Effector memory CD8-positive, alpha-beta T cell (primary cell): ENCODE results near the gene LCN10.
"Not testable (repeated sequence)": the region's sequence is repeated elsewhere in the genome, so short reads cannot be mapped to it uniquely, and the experiment has no call there.

Experiments used
- ATAC-seq: fragments of 150-1000 bp; cut with Tn5 transposase; replicated peaks from 2 replicates; pipeline ENCODE4 v1.10.0; 2021; ENCODE audit warnings: mild to moderate bottlenecking, moderate library complexity
- DNase-seq, 3 experiments: peaks; one replicate each; pipeline ENCODE4 v3.0.0; 2021
- H3K27ac Mint-ChIP-seq, 2 donors: one replicate each; pipeline ENCODE4 v1.8.0; 2022; ENCODE audit warnings: mild to moderate bottlenecking in 2 of 2, mixed read lengths in 2 of 2, moderate library complexity in 2 of 2
- H3K27me3 Mint-ChIP-seq, 2 donors: one replicate each; pipeline ENCODE4 v1.8.0; 2022; ENCODE audit warnings: mixed read lengths in 2 of 2
- H3K36me3 Mint-ChIP-seq: one replicate; pipeline ENCODE4 v1.8.0; 2022; ENCODE audit warnings: mild to moderate bottlenecking, moderate library complexity, mixed read lengths; ENCODE audit not compliant: insufficient read depth
- H3K4me1 Mint-ChIP-seq, 2 donors: one replicate each; pipeline ENCODE4 v1.8.0; 2022; ENCODE audit warnings: low read depth in 2 of 2, mixed read lengths in 2 of 2
- H3K4me3 Mint-ChIP-seq, 2 donors: one replicate each; pipeline ENCODE4 v1.8.0; 2022; ENCODE audit warnings: mild to moderate bottlenecking in 2 of 2, mixed read lengths in 2 of 2, moderate library complexity in 2 of 2
- H3K9me3 Mint-ChIP-seq, 2 donors: one replicate each; pipeline ENCODE4 v1.8.0; 2022; ENCODE audit warnings: mixed read lengths in 2 of 2

The LCN10 gene

DNA sequence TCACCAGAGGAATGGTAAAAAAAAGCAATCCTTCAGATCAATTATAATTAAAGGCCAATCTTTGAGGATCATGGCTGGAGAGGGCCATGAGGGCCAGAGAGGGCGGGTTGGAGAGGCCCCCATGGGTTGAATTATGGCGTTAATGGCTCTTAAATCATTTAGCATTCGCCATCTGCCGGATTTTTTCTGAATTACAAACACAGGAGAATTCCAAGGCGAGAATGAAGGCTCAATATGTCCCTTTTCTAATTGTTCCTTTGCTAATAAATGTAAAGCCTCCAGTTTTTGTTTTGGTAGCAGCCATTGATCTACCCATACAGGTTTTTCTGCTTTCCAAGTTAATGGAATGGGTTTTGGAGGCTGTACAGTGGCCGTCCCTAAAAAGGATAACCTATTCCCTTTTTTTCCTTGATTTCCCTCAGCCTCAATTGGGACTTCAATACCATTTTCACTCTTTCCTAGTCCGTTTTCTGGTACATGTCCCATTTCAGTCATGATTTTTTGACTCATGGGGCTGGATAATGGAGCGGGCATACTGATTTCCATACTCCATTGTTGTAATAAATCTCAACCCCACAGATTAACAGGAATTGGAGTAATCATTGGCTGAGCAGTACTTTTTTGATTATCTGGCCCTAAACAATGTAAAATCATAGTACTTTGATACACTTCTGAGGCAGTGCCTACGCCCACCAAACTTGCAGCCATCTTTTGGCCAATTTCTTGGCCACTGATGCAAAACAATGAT, 41.7 kb upstream of the LCN10 start:
- Mint-ChIP-seq H3K4me1 (peaks cover 8 to 11% of the 10 kb centered on the region in 2 donors), H3K4me3 (no peak overlapping the region), H3K36me3 (no peaks in the 10 kb centered on the region), H3K27me3 (peaks cover 1 to 38% of the 10 kb centered on the region in 2 donors), H3K9me3 (no peaks in the 10 kb centered on the region), H3K27ac (no peak overlapping the region)
- DNase-seq (no peak), ATAC-seq (no peak)

DNA sequence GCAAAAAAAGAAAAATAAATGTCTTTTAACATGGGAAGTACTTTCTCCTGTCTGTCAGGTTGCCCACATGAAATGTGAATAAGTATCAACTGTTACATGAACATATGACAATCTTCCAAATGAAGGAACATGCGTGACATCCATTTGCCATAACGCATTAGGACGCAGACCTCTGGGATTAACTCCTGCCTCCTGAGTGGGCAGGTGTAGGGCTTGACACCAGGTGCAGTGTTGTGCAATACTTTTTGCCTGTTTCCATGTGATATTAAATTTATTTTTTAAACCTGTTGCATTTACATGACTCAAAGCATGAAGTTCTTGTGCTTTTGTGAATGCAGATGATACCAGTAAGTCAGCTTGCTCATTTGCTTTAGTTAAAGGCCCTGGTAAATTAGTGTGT, 39.7 kb upstream of the LCN10 start:
- Mint-ChIP-seq H3K27me3 (peaks cover 21 to 58% of the 10 kb centered on the region in 2 donors), H3K27ac (no peak overlapping the region), H3K9me3 (no peaks in the 10 kb centered on the region), H3K36me3 (no peaks in the 10 kb centered on the region), H3K4me1 (peaks cover under 1 to 4% of the 10 kb centered on the region in 2 donors), H3K4me3 (no peak overlapping the region)
- ATAC-seq (no peak), DNase-seq (no peak)

DNA sequence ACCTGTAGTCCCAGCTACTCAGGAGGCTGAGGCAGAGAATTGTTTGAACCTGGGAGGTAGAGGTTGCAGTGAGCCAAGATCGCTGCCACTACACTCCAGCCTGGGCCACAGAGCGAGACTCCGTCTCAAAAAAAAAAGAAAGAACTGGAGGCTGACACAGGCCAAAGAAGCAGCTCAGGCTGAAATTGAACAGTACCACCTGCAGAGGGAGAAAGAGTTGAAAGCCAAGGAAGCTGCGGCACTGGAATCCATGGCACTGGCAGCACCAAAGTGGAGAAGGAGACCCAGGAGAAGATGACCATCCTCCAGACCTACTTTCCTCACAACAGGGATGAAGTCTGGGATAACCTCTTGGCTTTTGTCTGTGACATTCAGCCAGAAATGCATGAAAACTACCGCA, 37.1 kb upstream of the LCN10 start:
- ATAC-seq = no peak
- H3K27ac Mint-ChIP-seq = no peak overlapping the region
- H3K4me3 Mint-ChIP-seq = no peak overlapping the region

DNA sequence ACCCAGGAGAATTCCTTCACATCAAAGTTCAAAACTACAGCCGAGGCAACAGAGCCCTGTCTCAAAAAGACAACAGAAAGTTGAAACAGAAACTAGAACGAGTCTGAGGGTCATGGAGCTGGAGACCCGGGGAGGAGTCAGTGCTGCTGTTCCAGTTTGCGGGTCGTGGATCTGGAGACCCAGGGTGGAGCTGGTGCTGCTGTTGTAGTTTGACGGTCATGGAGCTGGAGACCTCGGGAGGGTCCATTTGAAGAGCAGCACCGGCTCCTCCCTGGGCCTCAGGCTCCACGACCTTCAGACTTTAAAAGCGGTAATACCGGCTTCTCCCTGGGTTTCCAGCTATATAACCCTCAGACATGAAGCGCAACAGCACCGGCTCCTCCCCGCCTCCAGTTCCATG, 34.6 kb upstream of the LCN10 start:
- Mint-ChIP-seq H3K4me1 (peaks cover 0 to 3% of the 10 kb centered on the region in 2 donors), H3K9me3 (peaks cover 0 to 6% of the 10 kb centered on the region in 2 donors), H3K27ac (no peak overlapping the region), H3K4me3 (no peak overlapping the region), H3K27me3 (peaks cover 28 to 57% of the 10 kb centered on the region in 2 donors), H3K36me3 (no peaks in the 10 kb centered on the region)
- no peak for ATAC-seq
- no peak for DNase-seq

More for the DNA sequence above, 37.1 kb upstream of the LCN10 start:
- Mint-ChIP-seq H3K27me3 (peaks cover 28 to 52% of the 10 kb centered on the region in 2 donors), H3K36me3 (no peaks in the 10 kb centered on the region), H3K4me1 (no peaks in the 10 kb centered on the region), H3K9me3 (no peaks in the 10 kb centered on the region)
- DNase-seq = no peak

DNA sequence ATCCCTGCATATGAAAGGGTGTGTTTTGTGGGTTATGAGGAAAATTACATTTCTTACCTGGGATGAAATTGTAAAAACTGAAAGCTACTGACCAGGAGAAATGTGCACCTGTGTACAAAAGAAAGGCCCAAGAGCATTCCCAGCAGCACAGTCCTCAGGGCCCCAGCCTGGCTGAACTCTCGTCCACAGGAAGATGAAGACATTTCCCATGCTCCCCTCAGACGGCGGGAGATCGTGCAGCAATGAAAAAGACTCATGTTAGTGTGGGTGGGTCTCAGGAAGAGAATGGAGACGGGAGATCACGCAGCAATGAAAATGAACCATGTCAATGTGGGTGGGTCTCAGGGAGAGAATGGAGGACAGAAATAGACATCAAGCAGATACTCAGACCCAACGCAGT, 34.2 kb upstream of the LCN10 start:
- peaks cover 0 to 6% of the 10 kb centered on the region in 2 donors for H3K9me3 Mint-ChIP-seq
- no peak overlapping the region for H3K4me3 Mint-ChIP-seq
- DNase-seq (no peak), ATAC-seq (no peak)
- H3K4me1 Mint-ChIP-seq = peaks cover 0 to 3% of the 10 kb centered on the region in 2 donors
- peaks cover 2% of the 10 kb centered on the region for H3K36me3 Mint-ChIP-seq
- H3K27me3 Mint-ChIP-seq = peaks cover 28 to 57% of the 10 kb centered on the region in 2 donors
- H3K27ac Mint-ChIP-seq = peak overlapping the region in 1 of 2 donors; percentile 68

DNA sequence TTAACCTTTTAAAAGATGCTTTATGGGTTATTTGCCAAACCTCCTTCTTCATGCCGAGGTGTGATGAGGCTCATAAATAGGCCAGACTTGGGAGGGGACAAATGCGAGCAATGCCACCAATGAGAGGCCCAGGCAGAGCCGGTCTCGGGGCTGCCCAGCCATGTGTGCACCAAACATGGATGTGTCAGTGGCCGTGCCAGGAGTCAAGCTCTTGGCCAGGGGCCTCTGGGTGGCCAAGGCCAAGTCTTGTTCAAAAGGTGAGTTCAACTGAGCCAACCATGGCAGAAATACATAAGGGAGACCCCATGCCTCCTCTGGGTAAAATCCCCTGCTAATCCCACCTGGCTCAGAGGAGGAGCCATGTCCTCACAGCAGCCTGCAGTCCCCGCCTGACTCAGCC, 32.5 kb upstream of the LCN10 start:
- H3K27ac Mint-ChIP-seq = no peak overlapping the region
- peaks cover 0 to 6% of the 10 kb centered on the region in 2 donors for H3K9me3 Mint-ChIP-seq

DNA sequence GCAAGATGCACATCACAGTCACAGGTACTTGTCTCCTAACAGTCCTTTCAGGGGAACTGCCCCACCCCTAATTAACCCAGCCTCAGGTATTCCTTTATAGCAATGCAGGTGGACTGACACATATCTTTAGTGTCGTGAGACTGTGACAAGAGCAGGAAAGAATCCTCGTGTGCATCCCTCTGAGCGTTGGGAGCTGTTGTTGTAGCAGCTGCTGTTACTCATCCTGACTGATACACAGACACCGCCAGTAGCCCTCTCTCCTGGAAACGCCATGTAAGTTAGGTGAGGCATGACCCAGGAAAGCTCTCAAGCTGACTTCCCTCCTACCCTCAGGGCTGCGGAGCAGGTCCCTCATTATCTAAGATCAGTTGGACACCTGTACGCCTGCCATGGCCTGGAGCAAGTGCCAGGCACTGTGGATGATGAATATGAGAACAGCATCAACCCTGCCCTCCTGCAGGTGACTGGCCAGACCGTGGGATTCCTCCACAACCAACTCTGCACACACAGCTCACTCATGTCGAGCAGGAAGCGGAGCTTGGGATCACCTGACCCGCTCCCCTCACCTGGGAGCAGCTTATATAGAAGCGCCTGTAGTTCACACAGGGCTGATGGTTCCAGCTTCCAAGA, 31.8 kb upstream of the LCN10 start:
- Mint-ChIP-seq H3K9me3 (peaks cover 0 to 6% of the 10 kb centered on the region in 2 donors), H3K27ac (no peak overlapping the region), H3K4me3 (no peak overlapping the region), H3K4me1 (peaks cover 3% of the 10 kb centered on the region in 2 donors), H3K36me3 (peaks cover 7% of the 10 kb centered on the region), H3K27me3 (peaks cover 28 to 60% of the 10 kb centered on the region in 2 donors)
- ATAC-seq (no peak), DNase-seq (no peak)

More for the DNA sequence above, 32.5 kb upstream of the LCN10 start:
- DNase-seq (no peak), ATAC-seq (no peak)
- no peak overlapping the region for H3K4me3 Mint-ChIP-seq
- H3K36me3 Mint-ChIP-seq = peaks cover 3% of the 10 kb centered on the region
- H3K27me3 Mint-ChIP-seq = peaks cover 28 to 60% of the 10 kb centered on the region in 2 donors
- peaks cover 0 to 3% of the 10 kb centered on the region in 2 donors for H3K4me1 Mint-ChIP-seq

DNA sequence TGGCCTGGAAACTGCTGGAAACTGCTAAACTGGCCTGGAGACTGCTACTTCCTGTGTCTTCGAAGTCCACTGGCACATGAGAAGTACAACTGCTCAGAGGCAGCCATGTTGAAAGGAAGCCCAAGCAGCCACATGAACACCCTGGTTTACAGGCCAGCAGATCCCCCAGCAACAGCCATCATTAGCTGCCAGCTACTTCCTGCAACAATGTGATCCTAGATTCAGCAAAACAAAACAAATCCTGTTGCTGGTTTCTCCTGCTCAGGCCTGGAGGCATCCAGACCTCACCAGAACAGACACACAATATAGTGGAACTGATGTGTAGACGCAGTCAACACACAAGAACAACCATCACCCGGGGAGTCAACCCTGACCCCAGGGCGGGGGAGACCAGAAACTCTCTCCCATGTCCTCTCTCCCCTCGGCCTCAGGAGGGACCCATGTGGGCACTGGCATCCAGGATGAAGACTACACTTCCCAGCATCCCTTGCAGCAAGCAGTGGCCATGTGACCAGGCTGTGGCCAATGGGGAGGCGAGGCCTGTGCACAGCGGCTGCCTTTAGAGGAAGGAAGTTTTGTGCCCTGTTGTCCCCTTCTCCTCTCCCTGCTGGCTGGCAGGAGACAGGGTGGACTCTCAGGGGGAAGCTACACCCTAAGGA, 30.8 kb upstream of the LCN10 start:
- Mint-ChIP-seq H3K36me3 (peaks cover 7% of the 10 kb centered on the region), H3K4me1 (peaks cover 3% of the 10 kb centered on the region in 2 donors), H3K27ac (no peak overlapping the region), H3K9me3 (peaks cover 0 to 6% of the 10 kb centered on the region in 2 donors), H3K27me3 (peaks cover 18 to 51% of the 10 kb centered on the region in 2 donors), H3K4me3 (no peak overlapping the region)
- peak; percentile 42 for ATAC-seq
- DNase-seq = no peak

DNA sequence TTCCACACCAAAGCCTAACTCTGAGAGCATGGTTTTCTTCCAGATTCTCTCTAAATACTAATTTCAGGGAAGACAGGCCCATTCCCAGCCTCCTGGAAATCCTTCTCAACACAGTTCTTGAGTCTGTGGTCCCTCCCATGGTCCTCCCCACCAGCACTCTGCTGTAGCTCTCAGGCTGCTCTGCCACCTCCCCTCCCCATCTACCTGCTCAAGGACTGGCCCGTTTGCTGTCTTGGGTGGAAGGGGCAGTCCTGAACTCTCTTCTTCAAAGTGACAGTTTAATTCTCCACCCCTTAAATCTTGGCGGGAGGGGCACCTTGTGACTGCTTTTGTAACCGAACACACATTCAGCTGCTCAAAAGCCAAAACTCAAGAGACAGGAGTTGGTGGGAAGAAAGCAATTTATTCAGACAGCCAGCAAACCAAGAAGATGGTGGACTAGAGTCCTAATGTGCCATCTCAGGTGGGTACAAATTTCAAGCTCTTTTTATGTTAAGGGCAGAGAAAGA, 29.2 kb upstream of the LCN10 start:
- DNase-seq = no peak
- no peak overlapping the region for H3K27ac Mint-ChIP-seq

DNA sequence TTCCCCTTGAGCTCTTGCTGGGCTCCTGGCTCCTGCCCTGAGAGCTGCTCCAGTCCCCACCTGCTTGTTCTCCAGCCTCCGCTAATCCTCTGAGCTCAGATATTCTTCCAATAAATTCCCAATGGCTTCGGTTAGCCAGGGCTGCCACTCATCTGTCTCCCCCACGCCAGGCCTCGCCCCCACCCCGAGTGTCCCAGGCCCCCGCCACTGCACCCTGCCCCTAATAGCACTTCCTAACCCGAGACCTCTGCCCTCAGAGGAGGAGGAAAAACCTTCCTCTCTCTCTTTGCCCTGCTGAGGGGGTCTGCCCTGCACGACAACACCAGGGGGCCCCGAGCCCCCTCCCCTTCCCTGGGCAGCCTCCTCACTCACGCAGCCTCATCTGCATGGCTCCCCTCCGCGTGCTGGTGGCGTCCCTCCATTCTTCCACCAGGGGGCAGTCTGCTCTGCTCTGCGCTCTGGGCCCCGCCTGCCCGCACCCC, 27.0 kb upstream of the LCN10 start:
- Mint-ChIP-seq H3K9me3 (peaks cover 0 to 6% of the 10 kb centered on the region in 2 donors), H3K36me3 (peaks cover 7% of the 10 kb centered on the region), H3K27ac (no peak overlapping the region), H3K4me3 (no peak overlapping the region), H3K4me1 (peaks cover 11 to 12% of the 10 kb centered on the region in 2 donors), H3K27me3 (peaks cover 7 to 46% of the 10 kb centered on the region in 2 donors)
- peak; percentile 30 to 34 (median 33) for DNase-seq
- ATAC-seq = peak; percentile 67

More for the DNA sequence above, 29.2 kb upstream of the LCN10 start:
- Mint-ChIP-seq H3K27me3 (peaks cover 6 to 47% of the 10 kb centered on the region in 2 donors), H3K4me3 (no peak overlapping the region), H3K9me3 (peaks cover 0 to 6% of the 10 kb centered on the region in 2 donors), H3K4me1 (peaks cover 4 to 5% of the 10 kb centered on the region in 2 donors), H3K36me3 (peaks cover 7% of the 10 kb centered on the region)
- no peak for ATAC-seq

DNA sequence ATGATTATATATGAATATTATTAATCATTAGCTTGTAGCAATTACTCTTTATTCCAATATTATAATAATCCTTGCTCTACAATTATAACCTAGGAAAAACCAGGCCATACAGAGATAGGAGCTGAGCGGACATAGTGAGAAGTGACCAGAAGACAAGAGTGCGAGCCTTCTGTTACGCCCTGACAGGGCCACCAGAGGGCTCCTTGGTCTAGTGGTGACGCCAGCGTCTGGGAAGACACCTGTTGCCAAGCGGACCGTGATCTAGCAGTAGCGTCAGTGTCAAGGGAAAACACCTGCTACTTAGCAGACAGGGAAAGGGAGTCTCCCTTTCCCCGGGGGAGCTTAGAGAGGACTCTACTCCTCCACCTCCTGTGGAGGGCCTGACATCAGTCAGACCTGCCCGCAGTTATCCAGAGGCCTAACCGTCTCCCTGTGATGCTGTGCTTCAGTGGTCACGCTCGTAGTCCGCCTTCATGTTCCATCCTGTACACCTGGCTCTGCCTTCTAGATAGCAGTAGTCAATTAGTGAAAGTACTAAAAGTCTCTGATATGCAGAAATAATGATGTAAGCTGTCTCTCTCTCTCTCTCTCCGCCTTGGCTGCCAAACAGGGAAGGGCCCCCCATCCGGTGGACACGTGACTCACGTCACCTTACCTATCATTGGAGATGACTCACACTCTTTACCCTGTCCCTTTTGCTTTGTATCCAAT, 23.8 kb upstream of the LCN10 start:
- H3K9me3 Mint-ChIP-seq, H3K36me3 Mint-ChIP-seq, DNase-seq: not testable (repeated sequence)
- Mint-ChIP-seq H3K4me1 (peaks cover 8 to 12% of the 10 kb centered on the region in 2 donors), H3K4me3 (peak overlapping the region; percentile 4 to 35), H3K27ac (peak overlapping the region in 1 of 2 donors; percentile 66), H3K27me3 (peaks cover 7 to 36% of the 10 kb centered on the region in 2 donors)
- ATAC-seq = peak; percentile 42

DNA sequence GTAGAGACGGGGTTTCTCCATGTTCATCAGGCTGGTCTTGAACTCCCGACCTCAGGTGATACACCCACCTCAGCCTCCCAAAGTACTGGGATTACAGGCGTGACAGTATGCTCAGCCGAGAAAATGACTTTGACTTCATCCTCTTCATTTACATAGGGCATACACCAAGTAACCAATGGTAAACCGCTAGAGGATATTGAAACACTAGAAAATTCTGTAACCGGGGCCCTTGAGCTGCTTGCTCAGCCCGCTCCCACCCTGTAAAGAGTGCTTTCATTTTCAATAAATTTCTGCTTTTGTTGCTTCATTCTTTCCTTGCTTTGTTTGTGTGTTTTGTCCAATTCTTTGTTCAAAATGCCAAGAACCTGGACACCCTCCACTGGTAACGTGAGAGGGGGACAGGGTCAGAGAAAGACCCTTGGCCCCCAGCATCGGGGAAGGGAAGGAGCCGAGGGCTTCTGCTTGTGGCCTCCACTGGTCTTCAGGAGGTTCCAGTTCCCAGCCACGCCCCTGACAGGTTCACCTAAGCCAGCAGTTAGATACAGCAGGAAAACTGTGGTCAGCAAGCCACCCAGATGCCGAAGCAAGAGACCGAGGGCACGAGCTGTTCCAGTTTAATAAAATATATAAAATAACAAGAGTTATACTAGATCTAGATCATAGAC, 23.1 kb upstream of the LCN10 start:
- not testable (repeated sequence) for H3K9me3 Mint-ChIP-seq, DNase-seq, ATAC-seq, H3K36me3 Mint-ChIP-seq
- H3K27ac Mint-ChIP-seq = peak overlapping the region in 1 of 2 donors; percentile 57
- H3K27me3 Mint-ChIP-seq = peaks cover 7 to 35% of the 10 kb centered on the region in 2 donors
- peaks cover 8 to 12% of the 10 kb centered on the region in 2 donors for H3K4me1 Mint-ChIP-seq
- H3K4me3 Mint-ChIP-seq = peak overlapping the region in 1 of 2 donors; percentile 59
